HG02943 (cell line): ENCODE data around the gene ECD.
A peak's percentile ranks its signal among the peaks of the same experiment; 100 is the strongest.

Experiments used
- ATAC-seq: cut with Tn5 transposase; IDR thresholded peaks from one replicate; pipeline ENCODE4 v1.9.1; 2021; ENCODE audit warnings: mild to moderate bottlenecking, low read depth, moderate library complexity; ENCODE audit not compliant: unreplicated experiment

The ECD gene

DNA sequence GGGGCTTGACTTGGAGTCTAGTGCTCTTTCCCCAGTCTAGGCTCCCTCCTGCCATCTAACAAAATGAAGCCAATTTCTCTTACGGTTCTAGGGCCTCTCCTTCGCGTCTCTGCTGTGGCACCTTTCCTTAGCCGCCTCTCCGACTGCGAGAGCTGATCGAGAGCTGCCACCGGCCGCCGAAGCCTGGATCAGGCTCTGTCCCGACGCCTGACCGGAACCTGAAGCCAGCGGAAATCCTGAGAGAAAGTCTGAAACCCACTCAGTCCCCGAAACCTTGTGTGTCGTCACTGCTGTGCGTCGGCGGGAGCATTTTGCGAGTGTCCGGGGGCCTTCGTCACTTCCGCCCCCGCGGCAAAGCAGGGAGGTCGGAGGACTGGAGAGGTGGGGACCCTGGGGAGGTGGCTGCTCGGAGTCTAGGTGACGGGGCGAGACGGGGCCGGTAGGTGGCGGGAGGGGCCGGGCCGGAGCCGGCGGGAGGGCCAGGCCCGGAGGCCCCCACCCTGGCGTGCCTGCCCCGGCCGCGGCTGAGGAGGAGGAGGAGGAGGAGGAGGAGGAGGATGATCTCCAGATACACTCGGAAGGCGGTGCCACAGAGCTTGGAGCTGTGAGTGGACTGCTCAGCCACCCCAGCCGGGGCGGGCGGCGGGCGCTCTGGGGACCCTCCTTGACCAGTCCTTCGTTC, at the start of gene ECD, which contains the start of gene FAM149B1:
Gene ECD (minus strand): TSS at position 226 of the 682 bp plus-strand sequence. CDS start 4,071 bp downstream, outside the sequence.
Gene FAM149B1 (plus strand): TSS at position 337 of the 682 bp plus-strand sequence. CDS start 221 bp downstream, at position 558.
- peak; percentile 83 for ATAC-seq

- ATAC-seq, result no peak
These were observed 47.9 kb upstream of the ECD start for GRCh38 chr10:73215749-73216148.

DNA sequence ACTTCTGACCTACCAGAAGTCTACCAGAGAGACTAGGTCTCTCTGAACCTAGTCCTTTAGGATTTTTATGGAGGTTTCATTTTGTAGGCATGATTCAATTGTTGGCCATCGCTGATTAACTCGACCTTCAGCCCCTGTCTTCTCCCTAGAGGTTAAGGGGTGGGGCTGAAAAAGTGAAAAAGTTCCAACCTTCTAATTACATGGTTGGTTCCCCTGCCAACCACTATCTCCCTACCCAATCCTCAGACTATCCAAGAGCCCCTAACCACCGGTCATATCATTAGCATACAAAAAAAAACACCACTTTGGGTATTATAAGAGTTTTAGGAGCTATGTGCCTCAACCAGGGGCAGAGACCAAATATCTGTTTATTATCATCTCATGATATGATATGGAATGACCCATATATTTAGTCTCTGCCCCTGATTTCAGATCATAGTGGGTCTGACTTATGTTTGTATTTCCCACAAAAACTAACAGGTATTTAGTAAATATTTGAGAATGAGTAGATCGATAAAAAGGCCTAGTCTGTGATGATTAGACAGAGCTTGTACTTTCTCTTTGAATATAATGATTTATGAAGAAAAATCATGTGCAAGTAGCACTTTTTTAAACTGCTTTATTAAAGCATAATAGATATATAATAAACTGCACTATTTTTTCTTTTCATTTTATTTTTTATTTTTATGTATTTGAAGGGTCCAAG, 43.5 kb upstream of the ECD start:
- ATAC-seq, result no peak

DNA sequence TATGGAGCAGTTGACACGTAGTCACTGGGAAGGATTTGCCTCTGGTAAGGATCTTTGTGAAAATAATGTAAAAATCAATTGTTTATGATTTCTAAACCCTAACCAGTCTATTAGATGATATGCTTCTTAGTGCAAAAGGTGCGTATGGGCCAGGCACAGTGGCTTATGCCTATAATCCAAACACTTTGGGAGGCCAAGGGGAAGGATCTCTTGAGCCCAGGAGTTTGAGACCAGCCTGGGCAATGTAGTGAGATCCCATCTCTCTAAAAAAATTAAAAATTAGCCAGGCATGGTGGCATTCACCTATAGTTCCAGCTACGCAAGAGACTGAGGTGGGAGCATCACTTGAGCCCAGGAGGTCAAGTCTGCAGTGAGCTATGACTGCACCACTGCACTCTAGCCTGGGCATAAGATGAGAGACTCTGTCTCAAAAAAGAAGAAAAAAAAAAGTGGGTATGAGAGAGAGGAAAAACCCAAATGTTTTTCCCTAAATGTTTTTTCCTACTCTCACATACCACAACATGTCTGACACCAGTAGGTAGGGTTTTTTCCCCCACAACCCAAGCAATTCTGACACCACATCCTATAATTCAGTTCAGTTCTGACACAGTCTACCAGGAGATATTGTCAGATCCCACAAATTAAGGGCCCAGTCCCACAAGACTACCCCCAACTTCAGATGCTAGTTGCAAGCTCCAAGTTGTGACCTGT, 42.7 kb upstream of the ECD start:
- ATAC-seq, result no peak

- no peak for ATAC-seq
These were observed 41.9 kb upstream of the ECD start for GRCh38 chr10:73209705-73210104.

DNA sequence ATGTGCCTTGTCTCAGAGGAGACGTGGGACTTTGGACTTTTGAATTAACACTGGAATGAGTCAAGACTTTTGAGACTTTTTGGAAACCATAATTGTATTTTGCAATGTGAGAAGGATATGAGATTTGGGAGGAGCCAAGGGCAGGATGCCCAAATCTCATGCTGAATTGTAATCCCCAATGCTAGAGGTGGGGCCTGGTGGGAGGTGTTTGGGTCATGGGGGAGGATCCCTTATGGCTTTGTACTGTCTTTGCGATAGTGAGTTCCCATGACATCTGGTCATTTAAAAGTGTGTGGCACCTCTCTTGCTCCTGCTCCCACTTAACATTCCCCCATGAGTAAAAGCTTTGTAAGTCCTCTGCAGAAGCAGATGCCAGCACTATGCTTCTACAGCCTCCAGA, 40.1 kb upstream of the ECD start:
- no peak for ATAC-seq

GRCh38 chr10:73206385-73206784, 38.6 kb upstream of the ECD start:
- ATAC-seq, result no peak

- ATAC-seq, result no peak
These were observed 38.1 kb upstream of the ECD start for GRCh38 chr10:73205890-73206289.

DNA sequence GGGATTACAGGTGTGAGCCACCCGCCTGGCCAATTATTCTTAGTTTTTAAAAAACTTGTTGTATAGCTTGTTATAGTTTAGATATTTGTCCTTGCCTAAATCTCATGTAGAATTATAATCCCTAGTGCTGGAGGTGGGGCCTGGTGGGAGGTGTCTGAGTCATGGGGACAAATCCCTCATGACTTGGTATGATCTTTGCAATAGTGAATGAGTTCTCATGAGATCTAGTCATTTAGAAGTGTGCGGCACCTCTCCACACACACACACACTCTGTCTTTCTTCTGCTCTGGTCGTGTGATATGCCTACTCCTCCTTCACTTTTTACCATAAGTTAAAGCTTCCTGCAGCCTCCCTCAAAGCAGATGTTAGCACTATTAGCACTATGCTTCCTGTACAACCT, 37.3 kb upstream of the ECD start:
- no peak for ATAC-seq

GRCh38 chr10:73190188-73190587, 22.4 kb upstream of the ECD start:
- no peak for ATAC-seq

DNA sequence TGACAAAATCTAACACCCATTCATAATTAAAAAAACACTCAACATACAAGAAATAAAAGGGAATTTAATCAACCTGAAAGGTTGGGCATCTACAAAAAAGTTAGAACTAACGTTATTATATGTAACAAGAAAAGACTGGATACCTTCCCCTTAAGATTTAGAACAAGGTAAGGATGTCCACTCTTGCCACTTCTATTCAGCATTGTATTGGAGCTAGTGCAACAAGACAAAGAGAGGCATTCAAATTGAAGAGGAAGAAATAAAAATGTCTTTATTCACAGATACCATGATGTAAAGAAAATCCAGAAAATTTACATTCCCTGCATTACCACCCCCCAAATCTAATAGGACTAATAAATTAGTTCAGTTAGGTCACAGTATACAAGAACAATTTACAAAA, 18.5 kb upstream of the ECD start:
- no peak for ATAC-seq

DNA sequence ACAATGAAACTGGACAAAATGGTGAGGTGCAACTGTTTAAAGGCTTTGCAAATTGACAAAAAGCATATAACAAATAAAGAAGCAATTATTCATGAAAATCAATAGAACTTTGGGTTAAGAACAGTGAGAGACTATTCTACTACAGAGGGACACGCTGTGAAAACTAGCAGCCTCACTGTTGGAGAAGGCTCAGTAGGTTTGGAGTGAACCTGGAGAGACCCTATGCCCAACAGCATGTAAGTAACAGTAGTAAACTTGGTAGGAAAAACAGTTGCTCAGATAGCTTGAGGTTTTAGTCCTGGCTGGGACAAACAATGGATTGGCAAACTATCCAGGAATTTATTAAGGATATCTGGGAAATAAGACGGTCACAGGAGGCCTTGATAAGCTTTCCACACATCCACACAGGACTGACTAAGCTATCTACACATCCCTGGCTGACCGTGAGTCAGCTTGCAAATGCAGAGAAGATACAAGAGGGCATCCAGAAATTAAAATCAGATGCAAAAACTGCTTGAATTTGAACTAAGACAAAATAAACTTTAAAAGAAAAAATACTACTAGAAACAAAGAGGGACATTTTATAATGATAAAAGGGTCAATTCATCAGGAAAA, 16.0 kb upstream of the ECD start:
- ATAC-seq, result no peak

- no peak for ATAC-seq
These were observed 14.8 kb upstream of the ECD start for GRCh38 chr10:73182568-73182967.

GRCh38 chr10:73174148-73174925, 6.5 kb upstream of the ECD start:
- no peak for ATAC-seq

- no peak for ATAC-seq
These were observed 5.1 kb upstream of the ECD start for GRCh38 chr10:73172867-73173266.

- ATAC-seq, result no peak
These were observed 1.5 kb upstream of the ECD start for GRCh38 chr10:73169320-73169719.

GRCh38 chr10:73168465-73168803, 626 bp upstream of the ECD start:
- no peak for ATAC-seq

GRCh38 chr10:73167458-73167782, 388 bp downstream of the ECD start:
- ATAC-seq, result no peak

DNA sequence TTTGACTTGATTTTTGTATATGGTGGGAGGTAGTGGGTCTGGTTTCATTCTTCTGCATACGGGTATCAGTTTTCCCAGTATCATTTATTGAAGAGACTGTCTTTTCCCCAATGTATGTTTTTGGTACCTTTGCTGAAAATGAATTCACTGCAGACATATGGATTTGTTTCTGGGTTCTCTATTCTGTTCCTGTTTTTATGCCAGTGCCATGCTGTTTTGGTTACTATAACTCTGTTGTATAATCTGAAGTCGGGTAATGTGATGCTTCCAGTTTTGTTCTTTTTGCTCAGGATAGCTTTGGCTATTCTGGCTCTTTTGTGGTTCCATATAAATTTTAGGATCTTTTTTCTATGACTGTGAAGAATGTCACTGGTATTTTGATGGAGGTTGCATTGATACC, 836 bp downstream of the ECD start:
- ATAC-seq, result no peak

DNA sequence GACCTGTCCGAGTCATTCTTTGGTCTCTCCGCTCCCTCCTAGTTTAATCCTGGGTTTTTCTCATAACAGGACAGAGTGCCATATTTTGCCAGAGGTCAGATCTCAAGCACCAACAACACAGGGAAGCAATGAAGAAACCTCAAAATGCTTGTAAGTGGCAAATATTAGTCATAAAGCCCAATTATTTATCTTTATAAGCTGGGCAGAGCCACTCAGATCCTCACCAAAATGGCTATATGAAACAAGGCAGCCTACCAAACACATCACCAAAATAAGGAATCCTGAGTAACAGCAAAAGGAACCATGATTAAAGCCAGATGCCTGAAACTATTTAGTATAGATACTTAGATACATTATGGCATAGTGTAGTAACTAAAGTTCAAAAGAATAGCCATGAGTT, 4.7 kb downstream of the ECD start:
- ATAC-seq, result no peak

DNA sequence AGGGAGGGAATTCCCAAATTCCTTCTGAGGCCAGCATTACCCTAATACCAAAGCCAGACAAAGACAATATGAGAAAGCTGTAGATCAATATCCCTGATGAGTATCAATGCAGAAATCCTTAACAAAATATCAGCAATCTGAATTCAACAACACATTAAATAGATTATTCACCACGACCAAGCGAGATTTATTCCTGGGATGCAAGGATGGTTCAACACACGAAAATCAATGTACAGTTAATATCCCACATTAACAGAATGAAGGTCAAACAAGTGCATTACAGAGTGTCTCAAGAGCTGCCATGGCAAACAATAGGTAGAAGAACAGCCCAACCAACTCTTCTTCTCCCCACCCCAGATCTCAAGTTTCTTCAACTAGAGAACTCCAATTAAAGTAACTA, 6.1 kb downstream of the ECD start:
- ATAC-seq, result no peak
